GM12878 (cell line): Measurements from ENCODE around the gene CEACAM8. TPM values are rescaled to one million over a fixed set of nuclear protein-coding genes. Genes with fewer than 3 reads are reported as not detected.

ENCODE experiments used
- ATAC-seq: fragments of 200-7000 bp; cut with Tn5 transposase; 3 replicates; pipeline ENCODE4 v1.9.1; 2020; ENCODE audit warnings: mild to moderate bottlenecking, moderate library complexity
- BruUV-seq: library from RNA; stranded (reverse); fragments of 400-500 nt; replicated peaks from 2 replicates; lab custom pipeline; 2021; lab: Mats Ljungman, UMichigan
- CTCF ChIA-PET: fragments of 300-600 bp; sonication (Branson Sonifier 250); formaldehyde crosslinking; extraction: SDS; loops from one replicate; lab custom pipeline; 2021; ENCODE audit warnings: inconsistent platforms; lab: Yijun Ruan, JAX
- POLR2A ChIA-PET: fragments of 350-600 bp; formaldehyde crosslinking; extraction: SDS; loops from one replicate; lab custom pipeline; 2021; ENCODE audit warnings: inconsistent platforms; lab: Charles Lee
- RAD21 ChIA-PET: fragments of 300-600 bp; sonication (Branson Sonifier 250); formaldehyde crosslinking; loops from one replicate; lab custom pipeline; 2023; ENCODE audit warnings: antibody characterized with exemption; ENCODE audit not compliant: unreplicated experiment; lab: Charles Lee
- SMC1A ChIA-PET: fragments of 300-600 bp; sonication (Branson Sonifier 250); formaldehyde crosslinking; loops from one replicate; lab custom pipeline; 2023; ENCODE audit not compliant: unreplicated experiment, uncharacterized antibody; lab: Charles Lee
- DNase-seq: peaks from one replicate; pipeline ENCODE4 v3.0.0-alpha.2; 2011; ENCODE audit warnings: low read depth, low spot score
- FAIRE-seq: peaks from 3 replicates; lab custom pipeline; 2011; peaks lifted over from hg19 to GRCh38; lab: Jason Lieb, UNC
- H2AFZ ChIP-seq: 2 replicates; pipeline ENCODE4 v1.6.0; 2011; ENCODE audit warnings: low read depth, low read length, control low read depth; ENCODE audit not compliant: control insufficient read depth
- H3K27ac ChIP-seq: 2 replicates; pipeline ENCODE4 v1.5.1; 2011; ENCODE audit warnings: control low read depth; ENCODE audit not compliant: control insufficient read depth, insufficient read depth
- H3K27me3 ChIP-seq, 2 experiments: replicated peaks in 1 of 2; 2 replicates each; pipeline versions ENCODE4 v1.6.0 to v1.6.1; 2011; ENCODE audit warnings: low read length in 1 of 2; ENCODE audit not compliant: control insufficient read depth in 2 of 2, insufficient read depth in 2 of 2
- H3K36me3 ChIP-seq, 2 experiments: 2 replicates each; pipeline ENCODE4 v1.5.1; 2011; ENCODE audit warnings: low read length in 1 of 2; ENCODE audit not compliant: control insufficient read depth in 2 of 2, insufficient read depth in 2 of 2
- H3K4me1 ChIP-seq: 2 replicates; pipeline ENCODE4 v1.6.1; 2011; ENCODE audit warnings: mild to moderate bottlenecking, low read length, moderate library complexity, mixed read lengths; ENCODE audit not compliant: control insufficient read depth, insufficient read depth
- H3K4me2 ChIP-seq: 2 replicates; pipeline ENCODE4 v1.6.0; 2011; ENCODE audit warnings: control low read depth; ENCODE audit not compliant: control insufficient read depth, insufficient read depth
- H3K4me3 ChIP-seq: fragments of 200-600 bp; sonication (generic); 2 replicates; pipeline ENCODE4 v1.5.1; 2016
- H3K79me2 ChIP-seq: 2 replicates; pipeline ENCODE4 v1.6.0; 2011; ENCODE audit warnings: low read length; ENCODE audit not compliant: control insufficient read depth, insufficient read depth
- H3K9ac ChIP-seq: 2 replicates; pipeline ENCODE4 v1.8.0; 2011; ENCODE audit warnings: low read length, control low read depth, mixed read lengths; ENCODE audit not compliant: control insufficient read depth, insufficient read depth
- H3K9me3 ChIP-seq: replicated peaks from 3 replicates; pipeline ENCODE4 v1.5.1; 2011; ENCODE audit warnings: mild to moderate bottlenecking, low read length; ENCODE audit not compliant: control insufficient read depth, insufficient read depth
- H4K20me1 ChIP-seq: 2 replicates; pipeline ENCODE4 v1.6.0; 2011; ENCODE audit not compliant: control insufficient read depth, insufficient read depth
- CTCF ChIP-seq, 3 experiments: IDR thresholded peaks in 2 of 3; conservative IDR thresholded peaks in 1 of 3; 2 replicates each; pipeline ENCODE4 v1.5.1; 2011; ENCODE audit warnings: low read depth in 3 of 3, low read length in 3 of 3, mild to moderate bottlenecking in 3 of 3, control low read depth in 2 of 3, moderate library complexity in 2 of 3, inconsistent platforms in 1 of 3, mixed read lengths in 1 of 3; ENCODE audit not compliant: control insufficient read depth in 2 of 3, insufficient read depth in 1 of 3; ENCODE audit errors: extremely low read depth in 1 of 3
- EED ChIP-seq: sonication (generic); IDR thresholded peaks from 2 replicates; pipeline ENCODE4 v1.6.1; 2016; ENCODE audit warnings: antibody characterized with exemption, low read depth
- MXI1 ChIP-seq: fragments of 150-350 bp; IDR thresholded peaks from 2 replicates; pipeline ENCODE4 v1.6.1; 2011; ENCODE audit warnings: low read depth, mild to moderate bottlenecking, inconsistent platforms, low read length, improper control_type of control experiment
- NFYB ChIP-seq: IDR thresholded peaks from 2 replicates; pipeline ENCODE4 v1.6.1; 2011; ENCODE audit warnings: low read depth, mild to moderate bottlenecking, low read length, improper control_type of control experiment, moderate library complexity; ENCODE audit not compliant: insufficient read depth
- RAD21 ChIP-seq: IDR thresholded peaks from 2 replicates; pipeline ENCODE4 v1.6.1; 2011; ENCODE audit warnings: mild to moderate bottlenecking, low read depth, low read length, moderate library complexity; ENCODE audit not compliant: insufficient read depth
- RBBP5 ChIP-seq: fragments of 200-600 bp; sonication (generic); conservative IDR thresholded peaks from 2 replicates; pipeline ENCODE4 v1.6.1; 2016
- RUNX3 ChIP-seq: IDR thresholded peaks from 2 replicates; pipeline ENCODE4 v1.6.1; 2012; ENCODE audit warnings: low read length, inconsistent platforms
- SIN3A ChIP-seq: IDR thresholded peaks from 2 replicates; pipeline ENCODE4 v1.6.1; 2012; ENCODE audit warnings: low read depth, low read length, improper control_type of control experiment
- YY1 ChIP-seq: IDR thresholded peaks from 2 replicates; pipeline ENCODE4 v1.6.1; 2011; ENCODE audit warnings: low read depth, mild to moderate bottlenecking, low read length
- ZNF622 ChIP-seq: fragments of 450-650 bp; IDR thresholded peaks from 2 replicates; pipeline ENCODE4 v1.6.1; 2017; ENCODE audit warnings: mild to moderate bottlenecking, inconsistent platforms
- WGBS: methylation state at CpG from one replicate; pipeline ENCODE4 v1.1.6; 2016; ENCODE audit warnings: low lambda C conversion rate; ENCODE audit not compliant: insufficient replicate concordance, insufficient coverage; ENCODE audit errors: missing lambda C conversion rate; 5-methylcytosine and 5-hydroxymethylcytosine counted together
- in situ Hi-C: fragments of 300-500 bp; cut with MboI; formaldehyde crosslinking; loops from 9 replicates; pipeline ENCODE4 v1.14.3; 2018; ENCODE audit warnings: mixed read lengths
- intact Hi-C: fragments of 100-400 bp; cut with micrococcal nuclease; formaldehyde crosslinking; loops from one replicate; pipeline ENCODE4 v1.14.2; 2022; ENCODE audit not compliant: unreplicated experiment
- polyA plus RNA-seq, 11 experiments: library from polyadenylated mRNA; depleted of rRNA in 4 of 11; unstranded in 6 of 11; stranded (reverse) in 5 of 11; fragments of >200 nt; fragmentation: Nextera tagmentation in 4 of 11; fragmentation: Illumina TruSeq in 1 of 11; extraction: Ambion mirVana in 4 of 11; extraction: Trizol in 1 of 11; gene quantifications; 1 replicate in 1 of 11; 2 replicates in 10 of 11; pipeline versions ENCODE4 v1.2.1 to v1.2.3, GENCODE V29; 2011 to 2016; ENCODE audit warnings: inconsistent platforms in 2 of 11, missing spikeins in 2 of 11, low read depth in 1 of 11
- total RNA-seq, 4 experiments: library from RNA; depleted of rRNA in 3 of 4; stranded (reverse); fragments of >200 nt in 3 of 4; fragmentation: Illumina TruSeq in 1 of 4; extraction: Trizol in 1 of 4; gene quantifications; 2 replicates each; pipeline versions ENCODE4 v1.2.1 to v1.2.3, GENCODE V29; 2013 to 2021

CEACAM8 gene
- total and polyA plus RNA-seq, 10 of the 15 experiments (the other 5 are each of a cell fraction or from before 2014, with no cell fraction given), result 0.06 TPM; not detected in 9

DNA sequence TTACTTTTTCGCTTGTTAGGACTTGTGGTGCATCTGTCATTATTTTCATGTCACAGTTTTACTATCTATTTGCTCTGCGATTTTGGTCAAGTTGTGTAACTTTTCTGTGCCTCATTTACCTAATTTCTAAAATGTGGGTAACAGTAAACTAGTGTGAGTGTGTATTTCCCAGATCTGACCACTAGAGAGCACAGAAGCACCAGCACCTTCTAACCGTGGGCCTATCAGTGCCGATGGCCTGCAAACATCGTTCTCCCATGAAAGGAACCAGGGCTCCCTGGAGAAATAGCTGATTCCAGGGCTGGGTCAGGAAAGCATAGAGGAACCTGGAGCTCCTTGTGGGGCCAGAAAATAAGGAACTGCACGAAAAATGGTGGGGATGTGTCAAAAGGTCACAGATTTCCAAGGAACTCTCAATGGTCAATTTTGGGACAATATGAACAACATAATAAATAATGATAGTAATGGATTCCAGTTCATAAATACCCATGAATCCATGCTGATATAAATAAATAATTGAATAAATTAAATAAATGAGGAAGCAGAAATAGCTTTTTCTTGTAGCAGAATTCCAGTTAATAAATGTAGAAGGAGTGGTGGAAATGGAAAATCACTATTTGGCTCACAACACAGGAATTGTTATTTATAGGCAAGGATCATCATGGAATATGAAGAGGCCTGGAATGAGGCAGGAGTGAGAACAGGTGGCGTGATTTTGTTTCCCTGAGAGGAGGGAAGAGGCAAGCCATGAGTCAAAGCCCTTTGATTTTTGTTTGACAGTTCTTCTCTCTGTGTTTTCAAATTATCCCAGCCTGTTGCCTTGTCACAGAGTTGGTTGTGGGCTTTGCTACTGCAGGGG lies 31.1 kb downstream of the CEACAM8 start:
- Histone ChIP-seq H3K27ac (no peak overlapping the region), H3K4me3 (no peak overlapping the region), H3K36me3 (no peaks in the 10 kb centered on the region), H2AFZ (no peak overlapping the region), H3K9me3 (no peaks in the 10 kb centered on the region), H3K9ac (no peak overlapping the region), H4K20me1 (no peaks in the 10 kb centered on the region), H3K4me1 (no peaks in the 10 kb centered on the region), H3K4me2 (no peak overlapping the region), H3K27me3 (no peaks in the 10 kb centered on the region), H3K79me2 (no peaks in the 10 kb centered on the region)
- ChIA-PET RAD21 (interaction anchor here (1.2 to 2.5 kb wide), 2 partner anchors 113 to 125 kb away, joined by 3 to 10 read pairs; no protein-coding TSS in a partner anchor), CTCF (interaction anchor here (0.7 to 5.6 kb wide), 11 partner anchors 9 to 130 kb away, joined by 3 to 31 read pairs (median 3); no protein-coding TSS in a partner anchor), SMC1A (interaction anchor here (0.6 to 2.8 kb wide), 3 partner anchors 33 to 113 kb away, joined by 3 to 9 read pairs (median 6); no protein-coding TSS in a partner anchor), POLR2A (no interaction called here)
- no TSS peak for BruUV-seq
- in situ Hi-C loops, result no loop called here
- ATAC-seq, result peak; percentile 94
- no peak for DNase-seq
- 5% methylated on average over 7 of the region's 7 CpGs for WGBS
- FAIRE-seq, result peak; percentile 92
- TF ChIP-seq RUNX3 (0 out of 2 replicates have a peak, but pooled peaks have one; percentile 15), CTCF (IDR thresholded peaks at IDR 0.05 in 2 of 3, conservative IDR thresholded peaks at IDR 0.05 in 1 of 3; ENCODE audit: control insufficient read depth in 2 of 3, extremely low read depth in 1 of 3, insufficient read depth in 1 of 3, low read depth in 3 of 3, low read length in 3 of 3) (peak; percentile 67 to 78 (median 71)), ZNF622 (no peak), RAD21 (peak; percentile 58), RBBP5 (no peak), YY1 (0 out of 2 replicates have a peak, but pooled peaks have one; percentile 17), SIN3A (no peak), EED (no peak), NFYB (peak; percentile 48; the same call in 1 of the 2 replicates), MXI1 (no peak)
- intact Hi-C loops, result loop anchor here (1.0 kb wide), 1 partner anchor 33 kb away; no protein-coding TSS in a partner anchor
